HG03280 (cell line): ENCODE data around the gene STRIP2.

Experiments used
- ATAC-seq: cut with Tn5 transposase; IDR thresholded peaks from one replicate; pipeline ENCODE4 v1.9.1; 2021; ENCODE audit warnings: mild to moderate bottlenecking, moderate library complexity; ENCODE audit not compliant: unreplicated experiment

The STRIP2 gene

DNA sequence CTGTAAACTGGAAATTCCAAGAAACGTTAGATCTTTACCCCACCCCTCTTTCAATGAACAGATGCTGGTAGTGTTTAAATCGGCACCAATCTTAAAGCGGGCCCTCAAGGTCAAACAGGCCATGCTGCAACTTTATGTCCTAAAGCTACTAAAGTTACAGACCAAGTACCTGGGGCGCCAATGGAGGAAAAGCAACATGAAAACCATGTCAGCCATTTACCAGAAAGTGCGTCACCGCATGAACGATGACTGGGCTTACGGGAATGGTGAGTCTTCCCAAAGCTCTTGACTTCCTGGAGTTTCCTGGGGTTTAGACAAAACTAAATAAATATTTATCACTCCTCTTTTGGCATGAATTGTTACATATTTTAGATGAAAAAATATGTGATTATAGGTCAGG is 48.5 kb downstream of the STRIP2 start:
- ATAC-seq: no peak

DNA sequence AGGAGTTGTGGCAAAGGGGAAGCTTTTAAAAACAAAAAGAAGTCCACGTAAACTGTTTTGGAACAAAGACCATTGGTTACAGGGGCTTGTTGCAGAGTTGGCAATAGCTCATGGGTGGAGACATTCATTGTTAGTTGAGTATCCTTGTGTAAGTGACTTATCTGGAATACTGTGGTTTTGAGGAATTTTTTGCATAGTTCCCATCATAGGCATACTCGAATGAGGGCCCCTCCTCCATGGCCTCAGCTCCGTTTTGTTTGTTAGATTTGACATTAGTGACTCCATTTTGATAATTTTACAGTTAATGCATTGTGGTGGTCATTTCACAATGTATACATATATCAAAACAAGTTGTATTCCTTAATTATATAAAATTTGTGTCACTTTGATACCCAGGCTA is 55.3 kb downstream of the STRIP2 start:
- no peak for ATAC-seq

- no peak for ATAC-seq
Observed at GRCh38 chr7:129492391-129492790, 58.2 kb downstream of the STRIP2 start.

DNA sequence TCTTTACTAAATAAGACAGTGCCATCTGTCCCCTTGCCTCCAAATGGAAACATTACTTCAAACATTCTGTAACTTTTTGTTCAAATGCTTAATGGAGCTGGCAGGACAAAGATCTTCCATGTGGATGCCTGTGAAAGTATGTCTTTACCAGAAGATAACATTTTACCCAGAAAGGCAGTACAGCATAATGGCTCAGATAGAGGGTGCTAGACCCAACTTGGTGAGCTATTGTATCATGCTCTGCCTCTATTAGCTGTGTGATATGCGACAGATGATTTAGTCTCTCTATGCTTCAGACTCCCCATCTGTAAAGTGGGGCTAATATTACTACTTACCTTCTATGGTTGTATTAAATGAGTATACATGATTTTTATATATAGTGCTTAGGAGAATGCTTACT is 59.3 kb downstream of the STRIP2 start:
- ATAC-seq: peak; percentile 38

DNA sequence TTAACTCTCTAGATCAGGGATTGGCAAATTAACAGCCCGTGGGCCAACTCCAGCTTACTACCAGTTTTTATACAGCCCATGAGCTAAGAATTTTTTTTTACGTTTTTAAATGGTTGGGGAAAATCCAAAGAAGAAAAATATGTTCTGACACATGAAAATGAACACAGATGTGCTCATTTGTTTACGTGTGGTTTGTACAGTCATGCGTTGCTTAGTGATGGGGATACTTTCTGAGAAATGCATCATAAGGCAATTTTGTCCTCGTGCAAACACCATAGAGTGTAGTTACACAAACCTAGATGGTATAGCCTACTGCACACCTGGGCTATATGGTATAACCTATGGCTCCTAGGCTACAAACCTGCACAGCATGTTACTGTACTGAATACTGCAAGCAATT is 59.8 kb downstream of the STRIP2 start:
- ATAC-seq: peak; percentile 79

DNA sequence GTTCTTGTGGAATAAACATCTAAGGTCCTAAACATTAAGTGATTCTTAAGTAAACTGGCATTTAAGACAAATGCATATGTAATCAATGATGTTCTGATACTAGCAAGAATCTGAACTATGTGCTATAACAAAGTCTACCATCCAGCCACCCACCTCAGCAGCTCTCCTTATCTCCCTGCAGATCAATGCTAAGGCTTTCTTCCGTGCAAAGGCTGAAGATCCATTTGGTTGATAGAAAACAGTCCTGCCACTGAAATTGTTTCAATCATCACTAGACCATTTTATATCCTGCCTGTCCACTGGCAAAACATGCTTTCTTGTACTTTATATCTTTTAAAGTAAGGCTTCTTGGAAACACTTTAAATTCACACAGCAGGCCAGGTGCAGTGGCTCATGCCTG is 61.8 kb downstream of the STRIP2 start:
- no peak for ATAC-seq

DNA sequence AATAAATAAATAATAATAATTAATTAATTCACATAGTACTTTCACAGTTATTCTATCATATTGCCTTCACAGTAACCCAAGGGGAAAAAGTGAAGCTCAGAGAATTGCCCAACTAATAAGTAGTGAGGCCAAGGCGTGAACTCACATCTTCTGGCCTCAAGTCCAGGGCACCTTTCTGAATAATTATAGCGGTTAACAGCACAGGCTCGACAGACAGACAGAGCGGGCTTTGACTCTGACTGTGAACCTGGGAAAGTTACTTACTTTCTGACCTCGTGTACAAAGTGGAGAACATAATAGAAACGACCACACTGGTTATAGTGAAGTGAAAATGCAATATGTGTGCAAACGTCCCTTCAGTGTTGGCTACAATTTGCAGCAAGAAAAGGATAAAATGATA is 62.4 kb downstream of the STRIP2 start:
- ATAC-seq: no peak

DNA sequence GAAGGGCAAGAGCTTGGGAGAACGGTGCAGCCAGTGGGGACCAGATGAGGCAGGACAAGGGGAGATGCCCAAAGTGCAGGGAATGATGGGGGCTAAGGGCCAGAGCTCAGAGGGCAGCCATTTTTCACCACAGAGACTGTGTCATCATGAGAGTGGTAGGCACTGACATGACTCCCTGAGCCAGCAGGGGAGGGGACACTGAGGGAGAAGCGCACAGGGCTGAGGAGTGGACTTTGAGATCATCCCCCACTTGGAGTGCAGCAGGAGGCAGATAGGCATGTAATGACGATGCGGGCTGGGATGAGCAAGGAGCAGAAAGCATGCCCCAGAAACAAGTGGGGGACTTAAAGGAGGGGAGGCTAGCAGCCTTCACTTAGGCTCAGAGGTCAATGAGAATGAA is 62.9 kb downstream of the STRIP2 start:
- ATAC-seq: no peak

GRCh38 chr7:129498021-129498420 is 63.8 kb downstream of the STRIP2 start:
- ATAC-seq: no peak

DNA sequence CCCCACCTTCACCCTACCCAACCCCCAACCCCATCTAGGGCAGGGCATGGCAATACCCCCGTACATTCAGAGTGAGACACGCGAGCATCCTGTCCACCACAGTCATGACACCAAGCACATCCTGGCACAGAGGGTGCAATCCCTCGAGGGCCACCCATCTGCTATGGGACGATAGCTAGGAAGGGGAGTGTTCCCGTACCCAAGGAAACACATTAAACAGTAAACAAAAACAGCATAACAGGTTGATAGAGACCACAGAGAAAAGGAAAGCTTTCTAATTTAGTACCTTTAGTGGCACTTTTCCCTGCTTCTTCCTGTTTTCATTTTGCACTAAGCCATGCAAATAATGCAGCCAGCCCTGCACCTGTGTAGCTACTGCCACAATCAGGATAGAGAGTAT is 65.8 kb downstream of the STRIP2 start:
- ATAC-seq: peak; percentile 31

- peak; percentile 89 for ATAC-seq
Observed at GRCh38 chr7:129501760-129502707, 67.8 kb downstream of the STRIP2 start, which contains the start of gene SMKR1. Gene SMKR1 (plus strand): TSS chr7:129502531. CDS start chr7:129502825, 294 bp downstream.

GRCh38 chr7:129502708-129503685 is 68.8 kb downstream of the STRIP2 start:
- peak; percentile 8 for ATAC-seq

GRCh38 chr7:129503725-129504124 is 69.5 kb downstream of the STRIP2 start:
- ATAC-seq: no peak

DNA sequence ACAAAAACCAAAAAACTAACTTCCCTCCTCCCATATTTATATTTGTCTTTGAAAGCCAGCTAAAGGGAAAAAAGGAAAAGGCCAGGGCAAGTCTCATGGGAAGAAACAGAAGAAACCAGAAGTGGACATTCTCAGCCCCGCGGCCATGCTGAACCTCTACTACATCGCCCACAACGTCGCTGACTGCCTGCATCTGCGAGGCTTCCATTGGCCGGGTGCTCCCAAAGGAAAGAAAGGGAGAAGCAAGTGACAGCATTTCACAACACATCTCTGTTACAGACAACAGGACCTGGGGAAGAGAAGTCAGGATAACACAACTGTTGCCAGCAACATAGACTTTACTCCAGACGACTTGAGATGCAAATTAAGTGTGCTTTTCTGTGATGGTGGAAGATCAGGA is 78.0 kb downstream of the STRIP2 start:
- ATAC-seq: no peak

DNA sequence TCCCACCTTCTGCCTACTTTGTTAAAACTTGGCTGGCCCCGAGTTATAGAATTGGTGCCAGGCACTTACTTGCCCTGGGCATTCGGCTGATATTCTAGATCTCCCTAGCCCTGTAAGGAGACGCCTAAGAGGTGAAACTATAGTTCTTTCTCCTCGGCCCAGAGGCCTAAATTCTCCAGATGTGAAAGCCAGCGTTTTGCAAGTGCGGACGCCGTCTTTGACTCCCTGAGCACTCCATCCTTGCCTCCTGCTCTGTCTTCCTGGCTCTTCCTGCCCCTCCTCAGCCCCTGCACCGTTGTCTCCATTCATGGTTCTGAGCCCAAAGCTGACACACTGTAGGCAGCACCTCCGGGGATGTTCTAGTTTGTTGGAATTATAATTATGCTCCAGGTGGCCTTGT is 79.3 kb downstream of the STRIP2 start:
- ATAC-seq: no peak

GRCh38 chr7:129514683-129515082 is 80.5 kb downstream of the STRIP2 start:
- no peak for ATAC-seq

GRCh38 chr7:129515381-129515780 is 81.1 kb downstream of the STRIP2 start:
- ATAC-seq: no peak

DNA sequence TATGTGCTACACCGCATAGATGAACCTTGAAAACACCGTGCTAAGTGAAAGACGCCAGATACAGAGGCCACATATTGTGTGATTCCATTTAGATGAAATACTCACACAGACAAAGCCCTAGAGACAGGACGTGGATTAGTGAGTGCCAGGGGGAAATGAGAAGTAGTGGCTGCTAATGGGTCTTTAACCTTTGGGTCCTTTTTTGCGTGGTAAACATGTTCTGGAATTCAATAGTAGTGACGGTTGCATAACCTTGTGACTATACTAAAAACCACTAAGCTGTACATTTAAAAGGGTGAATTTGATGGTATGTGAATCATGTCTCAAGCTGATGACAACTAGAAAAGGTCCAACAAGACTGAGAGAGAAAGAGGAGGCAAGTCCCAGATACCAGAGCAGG is 83.7 kb downstream of the STRIP2 start:
- no peak for ATAC-seq

DNA sequence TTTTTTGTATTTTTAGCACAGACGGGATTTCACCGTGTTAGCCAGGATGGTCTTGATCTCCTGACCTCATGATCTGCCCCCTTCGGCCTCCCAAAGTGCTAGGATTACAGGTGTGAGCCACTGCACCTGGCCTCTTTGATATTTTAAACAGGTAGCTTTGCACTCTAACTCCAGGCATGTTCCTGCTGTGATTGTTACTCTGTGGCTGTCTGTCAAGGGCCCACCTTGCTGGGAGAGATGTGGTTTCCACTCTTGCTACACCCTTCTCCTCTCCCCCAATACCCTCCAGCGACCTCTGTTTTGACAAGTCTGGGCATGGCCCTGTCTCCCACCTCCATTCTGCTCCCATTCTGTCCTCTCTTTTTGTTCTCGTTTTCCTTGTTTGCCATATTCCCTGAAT is 85.2 kb downstream of the STRIP2 start:
- ATAC-seq: no peak

DNA sequence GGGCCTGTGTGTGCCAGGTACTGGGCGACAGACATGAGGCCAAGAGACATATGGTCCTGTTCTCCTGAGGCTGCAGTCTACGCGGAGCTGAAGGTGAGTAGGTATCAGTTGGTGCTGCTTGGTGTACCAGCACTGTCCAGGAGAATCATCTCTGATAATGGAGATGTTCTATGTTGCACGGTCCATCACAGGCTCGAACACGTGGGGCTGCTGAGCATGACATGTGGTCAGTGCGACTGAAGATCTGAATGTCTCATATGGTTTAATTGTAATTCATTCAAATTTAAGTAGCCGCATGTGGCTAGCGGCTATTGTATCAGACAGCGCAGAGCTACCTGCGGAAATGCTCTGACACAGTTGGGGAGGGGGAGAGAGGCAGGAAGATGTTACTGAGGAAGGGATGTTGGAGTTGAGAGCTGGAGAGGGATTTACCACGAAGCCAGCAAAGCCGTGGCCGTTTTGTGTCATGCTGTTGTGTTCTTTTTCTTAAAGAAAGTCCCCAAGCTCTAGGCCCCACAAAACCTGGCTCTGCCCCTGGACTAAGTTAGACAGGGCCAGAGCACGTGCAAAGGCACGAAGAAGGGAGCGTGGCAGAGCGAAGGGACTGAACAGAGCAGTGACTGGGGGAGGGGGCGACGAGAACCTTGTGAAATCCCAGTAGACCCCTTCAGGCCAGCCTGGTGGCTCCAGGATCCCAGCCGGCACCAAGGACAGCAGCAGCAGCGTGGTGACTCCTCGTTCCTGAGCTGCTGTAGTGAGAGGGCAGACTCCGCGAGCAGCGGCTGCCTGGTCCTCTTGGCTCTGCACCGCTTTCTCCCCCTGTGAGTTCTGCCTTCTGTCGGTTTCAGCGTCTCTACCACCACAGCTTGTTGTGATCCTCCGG is 88.1 kb downstream of the STRIP2 start:
- no peak for ATAC-seq

DNA sequence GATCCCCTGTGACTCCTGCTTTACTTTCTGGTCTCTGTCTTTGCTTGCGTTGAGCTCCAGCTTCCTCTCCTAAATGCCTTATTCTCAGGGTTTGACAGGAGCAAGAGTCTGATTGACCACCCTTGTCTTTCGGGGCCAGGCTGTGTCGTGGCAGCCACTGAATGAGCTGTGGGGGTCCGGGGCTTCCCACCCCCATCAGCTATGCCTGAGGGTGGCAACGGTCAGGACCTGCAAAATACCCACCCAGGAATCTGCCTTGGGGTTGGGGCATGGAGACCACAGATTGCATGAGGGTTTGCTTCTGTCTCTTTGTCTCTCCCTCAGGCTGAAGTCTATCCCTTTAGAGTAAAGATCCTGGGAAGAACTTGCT is 88.7 kb downstream of the STRIP2 start:
- no peak for ATAC-seq
